HPDE6-E6E7 (cell line): Measurements from ENCODE around the gene DMBX1.
A peak's percentile ranks its signal among the peaks of the same experiment; 100 is the strongest.

Experiments used
- DNase-seq: peaks from one replicate; pipeline ENCODE4 v3.0.0; 2011; ENCODE audit warnings: missing footprints; ENCODE audit errors: extremely low spot score

Gene DMBX1

GRCh38 chr1:46525253-46525983 is 35.8 kb downstream of the DMBX1 start:
- no peak for DNase-seq

GRCh38 chr1:46526013-46526690 is 36.5 kb downstream of the DMBX1 start:
- DNase-seq: no peak

GRCh38 chr1:46526691-46527291 is 37.2 kb downstream of the DMBX1 start:
- DNase-seq: no peak

- DNase-seq: peak; percentile 79
Observed at GRCh38 chr1:46527474-46528296, 38.0 kb downstream of the DMBX1 start.

- DNase-seq: no peak
Observed at GRCh38 chr1:46528297-46528955, 38.8 kb downstream of the DMBX1 start.

- DNase-seq: no peak
Observed at GRCh38 chr1:46529031-46529630, 39.5 kb downstream of the DMBX1 start.

- no peak for DNase-seq
Observed at GRCh38 chr1:46530311-46530710, 40.7 kb downstream of the DMBX1 start.

GRCh38 chr1:46530791-46531409 is 41.3 kb downstream of the DMBX1 start:
- no peak for DNase-seq

GRCh38 chr1:46532095-46532494 is 42.5 kb downstream of the DMBX1 start:
- DNase-seq: no peak

GRCh38 chr1:46532498-46533178 is 43.0 kb downstream of the DMBX1 start:
- DNase-seq: no peak

GRCh38 chr1:46533179-46533864 is 43.7 kb downstream of the DMBX1 start:
- no peak for DNase-seq

- DNase-seq: no peak
Observed at GRCh38 chr1:46535063-46535462, 45.4 kb downstream of the DMBX1 start.

- no peak for DNase-seq
Observed at GRCh38 chr1:46536527-46536926, 46.9 kb downstream of the DMBX1 start.

GRCh38 chr1:46537651-46538050 is 48.0 kb downstream of the DMBX1 start:
- DNase-seq: no peak

GRCh38 chr1:46538147-46538546 is 48.5 kb downstream of the DMBX1 start:
- no peak for DNase-seq
